ENCODE measurements around the gene ENOX1. TPM values are rescaled to one million over a fixed set of nuclear protein-coding genes. Genes with fewer than 3 reads are reported as not detected.

Gene ENOX1
- total and polyA plus RNA-seq, 4 experiments from 2014 or later, result not detected

DNA sequence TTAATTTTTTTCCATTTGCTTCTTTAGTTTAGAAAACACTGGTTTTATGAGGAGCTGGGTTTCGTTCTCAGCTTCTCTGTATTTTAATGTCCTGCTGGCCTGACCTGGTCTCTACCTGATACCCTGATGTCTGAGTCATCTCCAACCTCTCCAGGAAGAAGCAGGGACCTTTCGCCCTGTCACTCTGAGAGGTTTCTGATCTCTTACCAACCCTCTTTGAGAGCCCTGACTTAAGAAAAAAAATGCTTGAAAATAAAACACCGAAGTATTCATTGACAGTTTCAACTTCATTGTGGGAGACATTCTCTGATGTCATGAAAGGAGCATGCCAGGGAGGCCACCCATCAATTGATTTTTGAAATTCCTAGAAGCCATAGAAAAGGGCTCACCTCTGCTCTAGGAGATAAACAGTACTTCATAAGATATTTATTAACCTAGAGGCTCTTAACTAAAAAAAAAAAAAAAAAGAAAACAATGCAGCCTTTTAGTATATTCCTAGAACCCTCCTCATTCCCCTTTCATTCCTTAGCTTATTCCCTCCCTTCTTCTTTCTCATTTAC, 234.8 kb downstream of the ENOX1 start:
- Mint-ChIP-seq H3K4me3 (no peak overlapping the region), H3K27ac (no peak overlapping the region), H3K9me3 (no peaks in the 10 kb centered on the region), H3K4me1 (peaks cover 0 to 2% (median 0%) of the 10 kb centered on the region in 4 donors), H3K27me3 (peaks cover 4 to 5% of the 10 kb centered on the region in 2 donors), H3K36me3 (no peaks in the 10 kb centered on the region)
- ChIA-PET POLR2A (ENCODE audit: partially characterized antibody) (no interaction called here), CTCF (ENCODE audit: partially characterized antibody) (no interaction called here)
- Histone ChIP-seq H3K27ac (ENCODE audit: low read depth, low read length) (no peak overlapping the region), H3K36me3 (ENCODE audit: insufficient read depth, low read length) (no peaks in the 10 kb centered on the region), H3K4me1 (ENCODE audit: insufficient read depth, low read length) (no peaks in the 10 kb centered on the region), H3K27me3 (ENCODE audit: insufficient read depth, low read length) (no peaks in the 10 kb centered on the region), H3K4me3 (ENCODE audit: low read length in 2 of 2) (no peak overlapping the region), H3K9me3 (ENCODE audit: control insufficient read depth in 1 of 2, low read length in 2 of 2) (no peaks in the 10 kb centered on the region)
- no peak for DNase-seq
- intact Hi-C loops (cut with micrococcal nuclease), result no loop called here

DNA sequence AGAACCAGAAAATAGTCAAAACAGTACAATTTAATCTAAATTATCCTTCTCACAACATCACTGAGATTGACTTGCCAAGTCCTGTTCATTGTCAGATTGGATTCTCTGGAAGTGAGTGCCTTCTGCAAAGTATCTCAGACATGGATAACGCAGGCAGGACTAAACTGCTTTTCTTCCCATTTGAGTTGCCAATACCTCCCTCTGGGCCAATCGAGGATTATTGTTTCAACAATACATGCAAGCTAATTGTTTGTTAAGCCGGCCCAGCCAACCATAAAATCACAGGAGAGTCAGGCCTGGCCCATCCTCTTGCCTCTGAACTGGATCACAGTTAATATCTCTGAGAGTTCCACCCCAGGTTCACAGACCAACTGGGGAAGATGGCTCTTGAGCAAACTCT, 240.0 kb downstream of the ENOX1 start:
- Mint-ChIP-seq H3K4me1 (peaks cover 0 to 2% (median 0%) of the 10 kb centered on the region in 4 donors), H3K9me3 (no peaks in the 10 kb centered on the region)
- DNase-seq, result no peak

DNA sequence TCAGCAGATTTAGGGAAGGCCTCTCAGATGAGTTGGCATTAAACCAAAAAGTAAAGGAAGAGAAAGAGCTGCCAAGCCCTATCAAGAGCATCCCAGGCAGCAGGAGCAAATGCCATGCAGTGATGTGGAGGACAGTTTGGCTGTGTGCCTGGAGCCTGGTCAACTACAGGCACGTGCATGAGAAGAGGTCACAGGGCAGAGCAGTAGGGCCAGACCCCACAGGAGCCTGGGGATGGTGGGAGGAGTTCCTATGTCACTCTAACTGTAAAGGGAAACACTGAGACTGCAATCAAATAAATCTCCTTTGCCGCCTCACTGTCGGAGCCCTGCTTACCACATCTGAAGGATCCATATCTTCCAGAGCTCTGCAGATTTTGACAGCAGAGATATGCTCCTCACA, 240.5 kb downstream of the ENOX1 start:
- H3K4me1 Mint-ChIP-seq, result peaks cover 0 to 2% (median 0%) of the 10 kb centered on the region in 4 donors
- intact Hi-C loops (cut with micrococcal nuclease), result no loop called here
- H3K27me3 ChIP-seq (ENCODE audit: insufficient read depth, low read length), result peaks cover 4% of the 10 kb centered on the region
- peaks cover 3 to 6% of the 10 kb centered on the region in 2 donors for H3K27me3 Mint-ChIP-seq
- ChIA-PET POLR2A (ENCODE audit: partially characterized antibody) (no interaction called here), CTCF (ENCODE audit: partially characterized antibody) (no interaction called here)
- H3K4me3 ChIP-seq (ENCODE audit: low read length in 2 of 2), result no peak overlapping the region
- H3K36me3 ChIP-seq (ENCODE audit: insufficient read depth, low read length), result no peaks in the 10 kb centered on the region
- H3K4me3 Mint-ChIP-seq, result no peak overlapping the region
- H3K9me3 Mint-ChIP-seq, result no peaks in the 10 kb centered on the region
- DNase-seq, result no peak
- no peak overlapping the region for H3K27ac ChIP-seq (ENCODE audit: low read depth, low read length)
- H3K27ac Mint-ChIP-seq, result no peak overlapping the region
- no peaks in the 10 kb centered on the region for H3K9me3 ChIP-seq (ENCODE audit: control insufficient read depth in 1 of 2, low read length in 2 of 2)
- H3K36me3 Mint-ChIP-seq, result no peaks in the 10 kb centered on the region
- H3K4me1 ChIP-seq (ENCODE audit: insufficient read depth, low read length), result no peaks in the 10 kb centered on the region

More for the DNA sequence above, 240.0 kb downstream of the ENOX1 start:
- H3K4me3 Mint-ChIP-seq, result no peak overlapping the region
- CTCF ChIA-PET (ENCODE audit: partially characterized antibody), result no interaction called here
- H3K27me3 Mint-ChIP-seq, result peaks cover 3 to 6% of the 10 kb centered on the region in 2 donors
- POLR2A ChIA-PET (ENCODE audit: partially characterized antibody), result no interaction called here
- intact Hi-C loops (cut with micrococcal nuclease), result no loop called here
- no peaks in the 10 kb centered on the region for H3K9me3 ChIP-seq (ENCODE audit: control insufficient read depth in 1 of 2, low read length in 2 of 2)
- H3K36me3 ChIP-seq (ENCODE audit: insufficient read depth, low read length), result no peaks in the 10 kb centered on the region
- no peaks in the 10 kb centered on the region for H3K36me3 Mint-ChIP-seq
- H3K27me3 ChIP-seq (ENCODE audit: insufficient read depth, low read length), result peaks cover 4% of the 10 kb centered on the region
- H3K27ac ChIP-seq (ENCODE audit: low read depth, low read length), result no peak overlapping the region
- H3K4me3 ChIP-seq (ENCODE audit: low read length in 2 of 2), result no peak overlapping the region
- H3K4me1 ChIP-seq (ENCODE audit: insufficient read depth, low read length), result no peaks in the 10 kb centered on the region
- H3K27ac Mint-ChIP-seq, result no peak overlapping the region

DNA sequence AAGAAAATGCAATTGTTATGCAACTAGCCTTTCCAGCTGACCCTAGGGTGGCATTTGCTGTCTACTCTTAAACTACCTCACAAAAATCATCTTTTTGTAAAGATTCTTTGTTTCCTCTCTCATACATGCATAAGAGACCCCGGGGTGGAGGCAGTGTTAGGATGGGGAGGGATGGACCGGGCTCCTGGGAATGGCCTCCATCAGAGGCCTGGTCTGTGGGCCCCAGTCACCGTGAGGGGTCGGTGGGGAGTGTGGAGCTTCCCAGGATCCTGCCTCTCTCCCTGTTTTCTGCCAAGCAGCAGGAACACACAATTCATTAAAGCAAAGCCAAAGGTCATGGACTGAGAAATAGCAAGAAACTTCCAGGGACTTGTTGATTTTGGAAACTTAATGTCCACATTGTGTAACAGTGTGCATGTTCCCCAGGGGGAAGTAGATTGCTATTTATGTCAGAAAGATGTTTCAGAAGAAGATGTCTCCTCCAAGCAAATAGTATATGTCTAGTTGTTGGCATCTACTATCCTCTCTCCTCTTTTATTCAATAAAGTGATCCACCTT, 241.4 kb downstream of the ENOX1 start:
- peaks cover 0 to 4% of the 10 kb centered on the region in 2 donors for H3K27me3 Mint-ChIP-seq
- intact Hi-C loops (cut with micrococcal nuclease), result no loop called here
- no peak overlapping the region for H3K27ac ChIP-seq (ENCODE audit: low read depth, low read length)
- H3K36me3 Mint-ChIP-seq, result no peaks in the 10 kb centered on the region
- H3K4me3 ChIP-seq (ENCODE audit: low read length in 2 of 2), result no peak overlapping the region
- no peak for DNase-seq
- no peak overlapping the region for H3K4me3 Mint-ChIP-seq
- ChIA-PET POLR2A (ENCODE audit: partially characterized antibody) (no interaction called here), CTCF (ENCODE audit: partially characterized antibody) (no interaction called here)
- H3K27ac Mint-ChIP-seq, result no peak overlapping the region
- no peaks in the 10 kb centered on the region for H3K9me3 ChIP-seq (ENCODE audit: control insufficient read depth in 1 of 2, low read length in 2 of 2)
- no peaks in the 10 kb centered on the region for H3K36me3 ChIP-seq (ENCODE audit: insufficient read depth, low read length)
- H3K4me1 ChIP-seq (ENCODE audit: insufficient read depth, low read length), result no peaks in the 10 kb centered on the region
- no peaks in the 10 kb centered on the region for H3K9me3 Mint-ChIP-seq
- peaks cover 4% of the 10 kb centered on the region for H3K27me3 ChIP-seq (ENCODE audit: insufficient read depth, low read length)
- peaks cover 0 to 2% (median 0%) of the 10 kb centered on the region in 4 donors for H3K4me1 Mint-ChIP-seq

DNA sequence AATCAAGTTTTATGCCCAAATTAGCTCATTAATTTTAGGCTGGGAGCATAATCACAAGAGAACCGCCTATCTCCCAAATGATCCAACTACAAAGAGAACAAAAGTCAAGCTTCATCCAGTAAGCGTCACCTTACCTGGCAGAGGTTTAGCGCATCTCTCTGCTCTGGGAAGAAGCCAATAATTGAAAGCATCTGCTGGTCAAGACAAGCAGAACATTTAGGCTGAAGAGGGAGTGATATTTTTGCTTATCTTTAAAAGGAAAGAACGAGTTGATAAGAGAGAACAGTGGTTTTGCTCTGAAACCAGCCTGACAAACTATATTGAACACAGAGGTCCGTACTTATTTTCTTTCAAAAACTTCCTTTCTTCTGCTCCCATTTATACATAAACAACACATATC, 242.1 kb downstream of the ENOX1 start:
- Histone ChIP-seq H3K9me3 (ENCODE audit: control insufficient read depth in 1 of 2, low read length in 2 of 2) (no peaks in the 10 kb centered on the region), H3K4me1 (ENCODE audit: insufficient read depth, low read length) (no peaks in the 10 kb centered on the region), H3K27ac (ENCODE audit: low read depth, low read length) (no peak overlapping the region), H3K27me3 (ENCODE audit: insufficient read depth, low read length) (peaks cover 4% of the 10 kb centered on the region), H3K36me3 (ENCODE audit: insufficient read depth, low read length) (no peaks in the 10 kb centered on the region), H3K4me3 (ENCODE audit: low read length in 2 of 2) (no peak overlapping the region)
- Mint-ChIP-seq H3K27ac (no peak overlapping the region), H3K27me3 (peaks cover 0 to 4% of the 10 kb centered on the region in 2 donors), H3K9me3 (no peaks in the 10 kb centered on the region), H3K36me3 (no peaks in the 10 kb centered on the region), H3K4me1 (peaks cover 0 to 2% (median 0%) of the 10 kb centered on the region in 4 donors), H3K4me3 (no peak overlapping the region)
- ChIA-PET CTCF (ENCODE audit: partially characterized antibody) (no interaction called here), POLR2A (ENCODE audit: partially characterized antibody) (no interaction called here)
- intact Hi-C loops (cut with micrococcal nuclease), result no loop called here
- DNase-seq, result no peak

DNA sequence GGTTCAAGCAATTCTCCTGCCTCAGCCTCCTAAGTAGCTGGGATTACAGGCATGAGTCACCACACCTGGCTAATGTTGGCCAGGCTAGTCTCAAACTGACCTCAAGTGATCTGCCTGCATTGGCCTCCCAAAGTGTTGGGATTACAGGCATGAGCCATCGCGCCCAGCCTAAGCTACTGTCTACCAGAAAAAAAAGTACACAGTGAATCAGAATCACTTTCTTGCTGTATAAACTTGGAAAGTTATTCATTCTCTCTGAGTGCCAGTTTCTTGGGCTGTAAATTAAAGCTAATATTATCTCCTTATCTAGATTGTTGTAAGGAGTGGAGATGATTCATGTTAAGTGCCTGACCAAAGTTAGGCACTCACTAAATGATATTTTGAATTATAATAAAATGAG, 242.8 kb downstream of the ENOX1 start:
- Mint-ChIP-seq H3K27me3 (peaks cover 0 to 4% of the 10 kb centered on the region in 2 donors), H3K36me3 (no peaks in the 10 kb centered on the region), H3K4me1 (peaks cover 0 to 2% (median 0%) of the 10 kb centered on the region in 4 donors), H3K9me3 (peaks cover 0 to 2% (median 0%) of the 10 kb centered on the region in 8 donors), H3K4me3 (no peak overlapping the region), H3K27ac (no peak overlapping the region)
- Histone ChIP-seq H3K27ac (ENCODE audit: low read depth, low read length) (no peak overlapping the region), H3K9me3 (ENCODE audit: control insufficient read depth in 1 of 2, low read length in 2 of 2) (no peaks in the 10 kb centered on the region), H3K4me1 (ENCODE audit: insufficient read depth, low read length) (no peaks in the 10 kb centered on the region), H3K36me3 (ENCODE audit: insufficient read depth, low read length) (no peaks in the 10 kb centered on the region), H3K27me3 (ENCODE audit: insufficient read depth, low read length) (peaks cover 4% of the 10 kb centered on the region), H3K4me3 (ENCODE audit: low read length in 2 of 2) (no peak overlapping the region)
- CTCF ChIA-PET (ENCODE audit: partially characterized antibody), result no interaction called here
- POLR2A ChIA-PET (ENCODE audit: partially characterized antibody), result no interaction called here
- DNase-seq, result no peak
- intact Hi-C loops (cut with micrococcal nuclease), result no loop called here

DNA sequence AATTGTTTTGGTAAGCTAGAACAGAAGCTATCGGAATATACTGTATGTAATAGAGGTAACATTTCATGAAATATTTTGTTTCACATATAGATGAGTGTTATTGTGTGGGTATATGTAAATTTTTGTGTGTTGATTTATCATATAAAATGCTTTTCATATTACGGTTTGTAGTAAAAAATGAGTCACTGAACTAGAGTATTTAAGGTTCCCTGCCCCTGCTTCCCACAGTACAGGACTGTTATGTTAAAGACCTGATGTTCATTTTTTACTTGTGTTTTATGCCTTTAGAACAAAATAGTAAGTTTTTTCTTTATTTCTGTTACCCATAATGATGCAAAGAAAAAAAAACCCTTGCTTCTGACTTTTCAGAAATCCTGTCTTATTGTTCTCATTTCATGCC, 243.4 kb downstream of the ENOX1 start:
- ChIA-PET POLR2A (ENCODE audit: partially characterized antibody) (no interaction called here), CTCF (ENCODE audit: partially characterized antibody) (no interaction called here)
- Histone ChIP-seq H3K36me3 (ENCODE audit: insufficient read depth, low read length) (no peaks in the 10 kb centered on the region), H3K4me1 (ENCODE audit: insufficient read depth, low read length) (no peaks in the 10 kb centered on the region), H3K27me3 (ENCODE audit: insufficient read depth, low read length) (peaks cover 4% of the 10 kb centered on the region), H3K27ac (ENCODE audit: low read depth, low read length) (no peak overlapping the region), H3K4me3 (ENCODE audit: low read length in 2 of 2) (no peak overlapping the region), H3K9me3 (ENCODE audit: control insufficient read depth in 1 of 2, low read length in 2 of 2) (no peaks in the 10 kb centered on the region)
- H3K36me3 Mint-ChIP-seq, result no peaks in the 10 kb centered on the region
- H3K9me3 Mint-ChIP-seq, result peaks cover 0 to 3% (median 0%) of the 10 kb centered on the region in 8 donors
- peaks cover 0 to 2% (median 0%) of the 10 kb centered on the region in 4 donors for H3K4me1 Mint-ChIP-seq
- no peak overlapping the region for H3K4me3 Mint-ChIP-seq
- intact Hi-C loops (cut with micrococcal nuclease), result no loop called here
- no peak for DNase-seq
- H3K27ac Mint-ChIP-seq, result no peak overlapping the region
- H3K27me3 Mint-ChIP-seq, result peaks cover 0 to 3% of the 10 kb centered on the region in 2 donors

All from CD4-positive, alpha-beta memory T cell (primary cell).